ENCODE results near the gene IER2. TPM values are rescaled to one million over a fixed set of nuclear protein-coding genes. Genes with fewer than 3 reads are reported as not detected.

The IER2 gene
- total and polyA plus RNA-seq, 3 donors from 2014 or later: 18.1 to 29.4 (median 23.3) TPM

DNA sequence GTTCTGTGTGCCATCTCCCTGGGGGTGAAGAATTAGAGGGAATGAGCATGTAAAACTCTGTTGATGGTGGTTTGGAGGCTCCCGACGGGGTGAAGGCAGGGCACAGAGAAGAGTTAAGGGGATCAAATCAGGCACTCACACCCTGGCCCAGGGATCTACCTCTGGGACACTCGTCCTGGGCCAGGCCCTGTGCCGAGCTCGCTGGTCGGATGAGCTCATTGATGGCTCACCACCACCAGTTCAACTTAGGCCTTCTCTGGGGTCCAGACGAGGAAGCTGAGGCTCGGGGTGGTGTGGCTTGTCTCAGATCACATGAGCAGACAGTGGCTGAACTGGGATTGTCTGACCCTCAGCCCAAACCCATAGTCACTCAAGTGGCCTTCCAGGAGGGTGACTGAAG lies 30.6 kb upstream of the IER2 start:
- no peak overlapping the region for H3K27ac ChIP-seq
- no peaks in the 10 kb centered on the region for H3K36me3 ChIP-seq (ENCODE audit: low read depth, missing control alignments)
- H3K4me3 ChIP-seq: no peak overlapping the region
- peaks cover 26% of the 10 kb centered on the region for H3K4me1 ChIP-seq
- 74 to 79% methylated on average over 6 to 8 of the region's 8 CpGs for WGBS, 2 donors
- intact Hi-C loops (cut with DNase I; ENCODE audit: low total_unique reads): loop anchor here (5.0 kb wide), 1 partner anchor 33 kb away; the partner anchor contains the start of genes IER2 and STX10
- no peak for DNase-seq
- H3K27me3 ChIP-seq: no peaks in the 10 kb centered on the region
- TF ChIP-seq, protein P1, sequence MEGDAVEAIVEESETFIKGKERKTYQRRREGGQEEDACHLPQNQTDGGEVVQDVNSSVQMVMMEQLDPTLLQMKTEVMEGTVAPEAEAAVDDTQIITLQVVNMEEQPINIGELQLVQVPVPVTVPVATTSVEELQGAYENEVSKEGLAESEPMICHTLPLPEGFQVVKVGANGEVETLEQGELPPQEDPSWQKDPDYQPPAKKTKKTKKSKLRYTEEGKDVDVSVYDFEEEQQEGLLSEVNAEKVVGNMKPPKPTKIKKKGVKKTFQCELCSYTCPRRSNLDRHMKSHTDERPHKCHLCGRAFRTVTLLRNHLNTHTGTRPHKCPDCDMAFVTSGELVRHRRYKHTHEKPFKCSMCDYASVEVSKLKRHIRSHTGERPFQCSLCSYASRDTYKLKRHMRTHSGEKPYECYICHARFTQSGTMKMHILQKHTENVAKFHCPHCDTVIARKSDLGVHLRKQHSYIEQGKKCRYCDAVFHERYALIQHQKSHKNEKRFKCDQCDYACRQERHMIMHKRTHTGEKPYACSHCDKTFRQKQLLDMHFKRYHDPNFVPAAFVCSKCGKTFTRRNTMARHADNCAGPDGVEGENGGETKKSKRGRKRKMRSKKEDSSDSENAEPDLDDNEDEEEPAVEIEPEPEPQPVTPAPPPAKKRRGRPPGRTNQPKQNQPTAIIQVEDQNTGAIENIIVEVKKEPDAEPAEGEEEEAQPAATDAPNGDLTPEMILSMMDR (IDR thresholded peaks at IDR 0.05): no peak
- TF ChIP-seq POLR2A (IDR thresholded peaks at IDR 0.05): no peak
- no peaks in the 10 kb centered on the region for H3K9me3 ChIP-seq

DNA sequence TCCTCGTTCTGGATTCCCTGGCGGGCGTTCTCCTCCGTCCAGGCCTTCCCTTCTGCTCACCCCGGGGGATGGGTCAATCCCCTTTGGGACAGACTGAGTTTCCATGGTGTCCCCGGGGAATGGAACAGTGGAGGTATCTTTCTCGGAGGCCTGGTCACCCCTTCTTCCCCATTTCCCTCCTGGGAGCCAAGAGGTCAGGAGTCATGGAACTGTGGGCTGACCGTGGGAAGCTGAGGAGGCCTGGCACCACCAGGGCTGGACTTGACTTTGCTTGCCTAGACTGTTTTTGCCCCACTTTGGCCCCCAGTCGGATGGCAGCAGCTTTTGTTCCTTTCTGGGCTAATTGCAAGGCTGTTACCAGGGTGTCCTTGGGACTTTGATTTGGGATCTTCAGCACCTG lies 30.2 kb upstream of the IER2 start:
- TF ChIP-seq, protein P1 (IDR thresholded peaks at IDR 0.05): no peak
- TF ChIP-seq POLR2A (IDR thresholded peaks at IDR 0.05): no peak
- intact Hi-C loops (cut with DNase I; ENCODE audit: low total_unique reads): no loop called here
- Histone ChIP-seq H3K4me1 (peaks cover 26% of the 10 kb centered on the region), H3K36me3 (ENCODE audit: low read depth, missing control alignments) (no peaks in the 10 kb centered on the region), H3K27me3 (no peaks in the 10 kb centered on the region), H3K9me3 (no peaks in the 10 kb centered on the region), H3K4me3 (no peak overlapping the region), H3K27ac (no peak overlapping the region)
- no peak for DNase-seq
- WGBS, 2 donors: 78 to 83% methylated on average over 5 to 9 of the region's 9 CpGs

DNA sequence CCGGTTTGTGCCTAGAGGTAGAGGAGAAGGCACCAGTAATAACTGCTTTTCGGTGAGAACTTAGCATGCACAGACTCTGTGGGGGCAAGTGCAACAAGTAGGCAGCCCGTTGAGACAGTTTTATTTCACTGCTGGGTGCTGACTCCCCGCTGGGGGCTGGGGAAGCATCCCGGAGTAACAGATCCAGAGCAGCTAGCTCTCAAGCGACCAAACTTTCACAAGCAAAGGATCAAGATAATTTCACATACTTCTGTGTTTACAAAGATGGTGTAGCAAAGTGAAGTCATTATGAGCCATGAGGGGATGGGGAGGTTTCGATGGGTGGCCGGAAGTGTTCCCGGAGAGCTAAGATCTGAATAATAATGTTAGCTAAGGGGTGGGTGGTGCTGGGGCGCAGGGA lies 29.4 kb upstream of the IER2 start:
- 76 to 79% methylated on average over 10 of the region's 10 CpGs for WGBS, 2 donors
- H3K4me1 ChIP-seq: peaks cover 21% of the 10 kb centered on the region
- no peak for DNase-seq
- H3K27me3 ChIP-seq: no peaks in the 10 kb centered on the region
- TF ChIP-seq, protein P1 (IDR thresholded peaks at IDR 0.05): no peak
- TF ChIP-seq POLR2A (IDR thresholded peaks at IDR 0.05): no peak
- H3K27ac ChIP-seq: no peak overlapping the region
- H3K9me3 ChIP-seq: no peaks in the 10 kb centered on the region
- H3K36me3 ChIP-seq (ENCODE audit: low read depth, missing control alignments): no peaks in the 10 kb centered on the region
- intact Hi-C loops (cut with DNase I; ENCODE audit: low total_unique reads): no loop called here
- H3K4me3 ChIP-seq: no peak overlapping the region

DNA sequence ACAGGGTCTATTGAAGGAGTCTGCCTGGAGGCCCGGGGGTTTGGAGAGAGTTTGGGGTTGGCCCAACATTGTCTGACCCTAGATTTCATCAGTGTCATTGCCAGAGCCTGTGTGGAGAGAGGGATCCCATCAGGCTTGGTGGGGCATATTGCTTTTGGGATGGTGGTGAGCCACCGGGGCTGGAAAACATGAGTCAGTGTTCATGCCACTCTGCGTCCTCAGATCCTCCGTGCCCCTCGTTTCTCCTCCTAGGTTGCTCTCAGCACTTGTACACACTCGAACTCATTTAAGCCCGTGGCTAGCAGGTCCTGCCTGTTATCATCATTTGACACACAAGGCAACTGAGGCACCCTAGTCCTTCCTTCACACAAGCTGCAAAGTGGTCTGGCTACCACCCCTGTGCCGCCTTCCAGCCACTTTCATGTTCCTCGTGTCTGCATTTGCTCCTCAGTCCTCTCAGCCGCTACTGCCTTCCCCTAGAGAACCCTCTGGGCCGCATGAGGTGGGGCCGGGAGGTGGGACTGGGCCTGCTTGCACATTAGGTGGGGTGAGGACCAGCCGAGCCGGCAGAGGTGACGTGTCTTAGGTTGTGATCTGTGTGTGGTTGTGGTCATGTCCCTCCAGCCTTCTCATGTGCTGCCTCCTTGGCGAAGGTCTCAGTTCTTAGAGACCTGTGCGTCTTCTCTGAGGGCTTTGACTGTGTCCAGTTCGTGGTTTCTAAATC lies 28.5 kb upstream of the IER2 start:
- Histone ChIP-seq H3K4me1 (peaks cover 18% of the 10 kb centered on the region), H3K27ac (no peak overlapping the region)
- no peak for DNase-seq

More for the DNA sequence above, 28.5 kb upstream of the IER2 start:
- no peaks in the 10 kb centered on the region for H3K9me3 ChIP-seq
- TF ChIP-seq POLR2A (IDR thresholded peaks at IDR 0.05): no peak
- TF ChIP-seq, protein P1 (IDR thresholded peaks at IDR 0.05): no peak
- intact Hi-C loops (cut with DNase I; ENCODE audit: low total_unique reads): no loop called here
- 83 to 87% methylated on average over 16 to 18 of the region's 18 CpGs for WGBS, 2 donors
- H3K4me3 ChIP-seq: no peak overlapping the region
- no peaks in the 10 kb centered on the region for H3K27me3 ChIP-seq
- no peaks in the 10 kb centered on the region for H3K36me3 ChIP-seq (ENCODE audit: low read depth, missing control alignments)

Measured in testis (tissue), 3 donors.